Measurements from ENCODE around the gene LRRC56. TPM values are rescaled to one million over a fixed set of nuclear protein-coding genes. Genes with fewer than 3 reads are reported as not detected.

The LRRC56 gene
- polyA plus RNA-seq, 2 of the 4 experiments (the other 2 are of a cell fraction), result 0.32 to 1.0 TPM

GRCh38 chr11:514606-515005 is 22.7 kb upstream of the LRRC56 start:
- peaks cover 15% of the 10 kb centered on the region for H3K9me3 ChIP-seq
- WGBS (ENCODE audit: missing lambda C conversion rate), result 94% methylated on average over 10 of the region's 10 CpGs
- no peak for TF ChIP-seq FOSB (CRISPR knock-in tag; IDR thresholded peaks at IDR 0.05)
- TF ChIP-seq JUN (IDR thresholded peaks at IDR 0.05), result no peak
- TF ChIP-seq CEBPB (IDR thresholded peaks at IDR 0.05), result peak in 1 of 2 experiments; percentile 41; a peak in 1 of 4 replicates
- TF ChIP-seq CBX8 (IDR thresholded peaks at IDR 0.05), result no peak
- TF ChIP-seq POLR2AphosphoS2 (conservative IDR thresholded peaks at IDR 0.05; ENCODE audit: low read length), result no peak
- FAIRE-seq (no peak), DNase-seq (ENCODE audit: low read depth in 1 of 2, low spot score in 1 of 2) (no peak), ATAC-seq (no peak)
- ChIA-PET POLR2A (no interaction called here), CTCF (interaction anchor here (1.5 kb wide), 1 partner anchor 66 kb away, joined by 9 read pairs; no protein-coding TSS in a partner anchor)
- no peak overlapping the region for H3K27ac ChIP-seq
- H3K4me2 ChIP-seq, result no peak overlapping the region
- H3K4me1 ChIP-seq, result peaks cover 5% of the 10 kb centered on the region; the same call in 1 of the 3 replicates
- no peak overlapping the region for H3K4me3 ChIP-seq

- DNase-seq (ENCODE audit: low read depth in 1 of 2, low spot score in 1 of 2) (no peak), ATAC-seq (no peak), FAIRE-seq (no peak)
- Histone ChIP-seq H3K4me1 (peaks cover 5% of the 10 kb centered on the region; the same call in 1 of the 3 replicates), H3K9me3 (peaks cover 15% of the 10 kb centered on the region), H3K27ac (no peak overlapping the region), H3K4me3 (no peak overlapping the region), H3K4me2 (no peak overlapping the region)
- ChIA-PET POLR2A (no interaction called here), CTCF (interaction anchor here (1.5 kb wide), 1 partner anchor 67 kb away, joined by 9 read pairs; no protein-coding TSS in a partner anchor)
- TF ChIP-seq RAD21 (conservative IDR thresholded peaks at IDR 0.05 in 1 of 2, IDR thresholded peaks at IDR 0.05 in 1 of 2) (no peak), CHD4 (IDR thresholded peaks at IDR 0.05; ENCODE audit: borderline replicate concordance) (no peak), HOXB13 (CRISPR knock-in tag; IDR thresholded peaks at IDR 0.05; ENCODE audit: low read depth) (no peak), EP300 (IDR thresholded peaks at IDR 0.05) (no peak), HDAC2 (IDR thresholded peaks at IDR 0.05) (no peak), ELK1 (IDR thresholded peaks at IDR 0.05; ENCODE audit: low read depth, low read length) (no peak), CBX2 (IDR thresholded peaks at IDR 0.05; ENCODE audit: borderline replicate concordance, low read depth) (no peak), TP53 (CRISPR knock-in tag; IDR thresholded peaks at IDR 0.05) (no peak), HEYL (CRISPR knock-in tag; IDR thresholded peaks at IDR 0.05) (no peak), POLR2A (IDR thresholded peaks at IDR 0.05; ENCODE audit: low read length) (no peak), NFE2L2 (conservative IDR thresholded peaks at IDR 0.05; ENCODE audit: low read length) (no peak), TFCP2L1 (CRISPR knock-in tag; IDR thresholded peaks at IDR 0.05) (no peak), FOSB (CRISPR knock-in tag; IDR thresholded peaks at IDR 0.05) (no peak), CHD2 (IDR thresholded peaks at IDR 0.05; ENCODE audit: low read length, partially characterized antibody) (no peak), MYC (IDR thresholded peaks at IDR 0.05; ENCODE audit: borderline replicate concordance, low read length) (no peak), FOSL2 (IDR thresholded peaks at IDR 0.05) (no peak), FOSL2 (CRISPR knock-in tag; IDR thresholded peaks at IDR 0.05) (no peak), MAZ (IDR thresholded peaks at IDR 0.05; ENCODE audit: borderline replicate concordance, low read depth, low read length) (no peak)
- TF ChIP-seq, protein P1, sequence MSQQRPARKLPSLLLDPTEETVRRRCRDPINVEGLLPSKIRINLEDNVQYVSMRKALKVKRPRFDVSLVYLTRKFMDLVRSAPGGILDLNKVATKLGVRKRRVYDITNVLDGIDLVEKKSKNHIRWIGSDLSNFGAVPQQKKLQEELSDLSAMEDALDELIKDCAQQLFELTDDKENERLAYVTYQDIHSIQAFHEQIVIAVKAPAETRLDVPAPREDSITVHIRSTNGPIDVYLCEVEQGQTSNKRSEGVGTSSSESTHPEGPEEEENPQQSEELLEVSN (IDR thresholded peaks at IDR 0.05; ENCODE audit: borderline replicate concordance, low read depth), result no peak
- TF ChIP-seq, protein P2, sequence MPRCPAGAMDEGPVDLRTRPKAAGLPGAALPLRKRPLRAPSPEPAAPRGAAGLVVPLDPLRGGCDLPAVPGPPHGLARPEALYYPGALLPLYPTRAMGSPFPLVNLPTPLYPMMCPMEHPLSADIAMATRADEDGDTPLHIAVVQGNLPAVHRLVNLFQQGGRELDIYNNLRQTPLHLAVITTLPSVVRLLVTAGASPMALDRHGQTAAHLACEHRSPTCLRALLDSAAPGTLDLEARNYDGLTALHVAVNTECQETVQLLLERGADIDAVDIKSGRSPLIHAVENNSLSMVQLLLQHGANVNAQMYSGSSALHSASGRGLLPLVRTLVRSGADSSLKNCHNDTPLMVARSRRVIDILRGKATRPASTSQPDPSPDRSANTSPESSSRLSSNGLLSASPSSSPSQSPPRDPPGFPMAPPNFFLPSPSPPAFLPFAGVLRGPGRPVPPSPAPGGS (IDR thresholded peaks at IDR 0.05), result no peak
- 87% methylated on average over 6 of the region's 6 CpGs for WGBS (ENCODE audit: missing lambda C conversion rate)
These were observed 22.2 kb upstream of the LRRC56 start for GRCh38 chr11:515131-515530.

DNA sequence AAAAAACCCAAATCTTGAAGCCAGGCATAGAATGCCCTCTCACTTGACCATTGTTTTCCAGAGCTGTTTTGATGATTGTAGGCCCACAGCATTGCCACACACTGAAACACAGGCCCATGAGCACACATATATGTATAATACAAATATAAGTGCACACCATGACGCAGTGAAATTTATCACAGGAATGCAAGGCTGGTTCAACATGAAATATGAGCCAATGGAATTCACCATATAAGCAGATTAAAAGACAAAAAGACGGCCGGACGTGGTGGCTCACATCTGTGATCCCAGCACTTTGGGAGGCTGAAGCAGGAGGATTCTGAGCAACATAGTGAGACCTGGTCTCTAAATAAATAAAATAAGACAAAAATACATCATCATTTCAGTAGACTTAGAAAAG is 20.9 kb upstream of the LRRC56 start:
- H3K4me2 ChIP-seq, result no peak overlapping the region
- H3K9me3 ChIP-seq, result peaks cover 15% of the 10 kb centered on the region
- no peak for ATAC-seq
- WGBS (ENCODE audit: missing lambda C conversion rate), result 94% methylated on average over 4 of the region's 4 CpGs
- ChIA-PET POLR2A (no interaction called here), CTCF (no interaction called here)
- FAIRE-seq, result no peak
- no peak for DNase-seq (ENCODE audit: low read depth in 1 of 2, low spot score in 1 of 2)
- no peak overlapping the region for H3K27ac ChIP-seq
- peaks cover 5% of the 10 kb centered on the region; the same call in 1 of the 3 replicates for H3K4me1 ChIP-seq
- H3K4me3 ChIP-seq, result no peak overlapping the region
- TF ChIP-seq CBX2 (IDR thresholded peaks at IDR 0.05; ENCODE audit: borderline replicate concordance, low read depth) (no peak), ZSCAN20 (CRISPR knock-in tag; IDR thresholded peaks at IDR 0.05) (no peak), EP300 (IDR thresholded peaks at IDR 0.05) (no peak), KDM5A (IDR thresholded peaks at IDR 0.05) (no peak), ELK1 (IDR thresholded peaks at IDR 0.05; ENCODE audit: low read depth, low read length) (no peak), FOSL2 (IDR thresholded peaks at IDR 0.05) (no peak), FOSL2 (CRISPR knock-in tag; IDR thresholded peaks at IDR 0.05) (no peak), MAZ (IDR thresholded peaks at IDR 0.05; ENCODE audit: borderline replicate concordance, low read depth, low read length) (no peak), EHMT2 (IDR thresholded peaks at IDR 0.05; ENCODE audit: low read depth) (no peak), HEYL (CRISPR knock-in tag; IDR thresholded peaks at IDR 0.05) (no peak), NPAS2 (CRISPR knock-in tag; IDR thresholded peaks at IDR 0.05; ENCODE audit: borderline replicate concordance) (no peak), ZC3H11A (IDR thresholded peaks at IDR 0.05) (no peak), HMGXB4 (CRISPR knock-in tag; IDR thresholded peaks at IDR 0.05; ENCODE audit: borderline replicate concordance) (no peak)
